Stomach (tissue), 4 donors: Measurements from ENCODE around the gene TARBP1.

Experiments used
- EP300 ChIP-seq: sonication (generic); formaldehyde crosslinking; IDR thresholded peaks from one replicate; pipeline ENCODE4 v1.6.1; 2017; ENCODE audit warnings: antibody characterized with exemption
- POLR2A ChIP-seq, 4 donors: fragments of 450-650 bp; IDR thresholded peaks; one replicate each; pipeline ENCODE4 v1.6.1; 2016; ENCODE audit warnings: antibody characterized with exemption in 4 of 4, control low read depth in 2 of 4, mild to moderate bottlenecking in 1 of 4, moderate library complexity in 1 of 4
- POLR2AphosphoS5 ChIP-seq, 3 donors: sonication (generic); formaldehyde crosslinking; IDR thresholded peaks; one replicate each; pipeline ENCODE4 v1.6.1; 2016; ENCODE audit warnings: antibody characterized with exemption in 3 of 3
- TF ChIP-seq, protein P1 (sequence below), 7 experiments: fragments of 450-650 bp in 4 of 7; fragments of 200-600 bp in 3 of 7; sonication (generic) in 3 of 7; IDR thresholded peaks; one replicate each; pipeline ENCODE4 v1.5.1; 2016 to 2019; ENCODE audit warnings: antibody characterized with exemption in 7 of 7, control low read depth in 2 of 7, mild to moderate bottlenecking in 1 of 7

DNA sequence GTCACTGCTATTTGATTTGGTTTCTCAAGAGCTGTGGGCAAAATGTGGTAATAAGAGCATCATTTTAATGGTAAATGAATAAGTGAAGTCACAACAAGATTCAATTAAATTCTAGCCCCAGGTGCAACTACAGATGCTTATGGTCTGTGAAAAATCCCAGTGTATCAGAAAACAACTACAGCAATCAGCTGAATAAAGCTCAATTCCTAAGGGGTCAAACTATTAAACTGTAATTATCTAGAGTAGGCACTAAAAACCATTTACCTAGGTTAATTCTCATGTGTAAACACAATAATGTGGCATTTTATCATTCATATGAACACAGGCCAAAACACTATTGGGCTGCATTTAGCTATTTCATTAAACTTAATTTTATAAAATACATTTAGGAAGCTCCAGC, 9.6 kb downstream of the TARBP1 start:
- TF ChIP-seq, protein P1, sequence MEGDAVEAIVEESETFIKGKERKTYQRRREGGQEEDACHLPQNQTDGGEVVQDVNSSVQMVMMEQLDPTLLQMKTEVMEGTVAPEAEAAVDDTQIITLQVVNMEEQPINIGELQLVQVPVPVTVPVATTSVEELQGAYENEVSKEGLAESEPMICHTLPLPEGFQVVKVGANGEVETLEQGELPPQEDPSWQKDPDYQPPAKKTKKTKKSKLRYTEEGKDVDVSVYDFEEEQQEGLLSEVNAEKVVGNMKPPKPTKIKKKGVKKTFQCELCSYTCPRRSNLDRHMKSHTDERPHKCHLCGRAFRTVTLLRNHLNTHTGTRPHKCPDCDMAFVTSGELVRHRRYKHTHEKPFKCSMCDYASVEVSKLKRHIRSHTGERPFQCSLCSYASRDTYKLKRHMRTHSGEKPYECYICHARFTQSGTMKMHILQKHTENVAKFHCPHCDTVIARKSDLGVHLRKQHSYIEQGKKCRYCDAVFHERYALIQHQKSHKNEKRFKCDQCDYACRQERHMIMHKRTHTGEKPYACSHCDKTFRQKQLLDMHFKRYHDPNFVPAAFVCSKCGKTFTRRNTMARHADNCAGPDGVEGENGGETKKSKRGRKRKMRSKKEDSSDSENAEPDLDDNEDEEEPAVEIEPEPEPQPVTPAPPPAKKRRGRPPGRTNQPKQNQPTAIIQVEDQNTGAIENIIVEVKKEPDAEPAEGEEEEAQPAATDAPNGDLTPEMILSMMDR (IDR thresholded peaks at IDR 0.05) = no peak
- TF ChIP-seq POLR2A (IDR thresholded peaks at IDR 0.05) (no peak), POLR2AphosphoS5 (IDR thresholded peaks at IDR 0.05) (no peak), EP300 (no peak)
